Endothelial cell (in vitro differentiated cells): Measurements from ENCODE around the gene TUBG1. TPM values are rescaled to one million over a fixed set of nuclear protein-coding genes. Genes with fewer than 3 reads are reported as not detected.
"Not testable (repeated sequence)": the region's sequence is repeated elsewhere in the genome, so short reads cannot be mapped to it uniquely, and the experiment has no call there.

Experiments used
- DNase-seq: peaks from one replicate; pipeline ENCODE4 v3.0.0; 2021; ENCODE audit warnings: low spot score
- H3K27ac Mint-ChIP-seq: one replicate; pipeline ENCODE4 v1.8.0; 2021; ENCODE audit warnings: mixed read lengths, inconsistent platforms; ENCODE audit not compliant: unreplicated experiment
- H3K27me3 Mint-ChIP-seq: one replicate; pipeline ENCODE4 v1.8.0; 2021; ENCODE audit warnings: mild to moderate bottlenecking, moderate library complexity, mixed read lengths, inconsistent platforms; ENCODE audit not compliant: unreplicated experiment
- H3K36me3 Mint-ChIP-seq: one replicate; pipeline ENCODE4 v1.8.0; 2021; ENCODE audit warnings: mild to moderate bottlenecking, low read depth, mixed read lengths, inconsistent platforms; ENCODE audit not compliant: unreplicated experiment
- H3K4me1 Mint-ChIP-seq: one replicate; pipeline ENCODE4 v1.8.0; 2021; ENCODE audit warnings: mild to moderate bottlenecking, mixed read lengths, inconsistent platforms; ENCODE audit not compliant: unreplicated experiment
- H3K4me3 Mint-ChIP-seq: one replicate; pipeline ENCODE4 v1.8.0; 2021; ENCODE audit warnings: mild to moderate bottlenecking, mixed read lengths, inconsistent platforms; ENCODE audit not compliant: unreplicated experiment
- H3K9me3 Mint-ChIP-seq: one replicate; pipeline ENCODE4 v1.8.0; 2021; ENCODE audit warnings: mixed read lengths, inconsistent platforms; ENCODE audit not compliant: unreplicated experiment
- CTCF ChIP-seq: fragments of 200-600 bp; sonication (generic); IDR thresholded peaks from one replicate; pipeline ENCODE4 v1.5.0; 2021; ENCODE audit warnings: antibody characterized with exemption; ENCODE audit not compliant: unreplicated experiment
- total RNA-seq: library from RNA; stranded (reverse); fragmentation: NEBNext Ultra II Directional; extraction: Animal tissue kit (Norgen Biotek cat#: 25700); gene quantifications from one replicate; pipeline ENCODE4 v1.2.1, GENCODE V29; 2021; ENCODE audit not compliant: unreplicated experiment

Gene TUBG1
- total RNA-seq, 1 donor from 2014 or later: 54.5 TPM

GRCh38 chr17:42613699-42614295, 4.3 kb downstream of the TUBG1 start:
- Mint-ChIP-seq H3K27me3 (no peaks in the 10 kb centered on the region), H3K9me3 (no peaks in the 10 kb centered on the region), H3K27ac (peak overlapping the region; percentile 72), H3K36me3 (peaks cover 25% of the 10 kb centered on the region), H3K4me3 (peak overlapping the region; percentile 73), H3K4me1 (peaks cover 3% of the 10 kb centered on the region)
- DNase-seq: no peak
- no peak for TF ChIP-seq CTCF

- no peak for TF ChIP-seq CTCF
Observed at GRCh38 chr17:42617956-42618431, 8.5 kb downstream of the TUBG1 start.

GRCh38 chr17:42618442-42619150, 9.1 kb downstream of the TUBG1 start:
- H3K4me1 Mint-ChIP-seq: no peaks in the 10 kb centered on the region

More at GRCh38 chr17:42617956-42618431, 8.5 kb downstream of the TUBG1 start:
- H3K4me1 Mint-ChIP-seq: no peaks in the 10 kb centered on the region
- DNase-seq: no peak
- peaks cover 1% of the 10 kb centered on the region for H3K27me3 Mint-ChIP-seq
- no peak overlapping the region for H3K4me3 Mint-ChIP-seq
- H3K27ac Mint-ChIP-seq: no peak overlapping the region
- peaks cover 24% of the 10 kb centered on the region for H3K36me3 Mint-ChIP-seq
- H3K9me3 Mint-ChIP-seq: no peaks in the 10 kb centered on the region

GRCh38 chr17:42621987-42622386, 12.5 kb downstream of the TUBG1 start:
- H3K4me1 Mint-ChIP-seq, H3K36me3 Mint-ChIP-seq: not testable (repeated sequence)

More at GRCh38 chr17:42618442-42619150, 9.1 kb downstream of the TUBG1 start:
- H3K36me3 Mint-ChIP-seq: peaks cover 22% of the 10 kb centered on the region
- no peak for TF ChIP-seq CTCF
- DNase-seq: peak; percentile 12
- H3K27ac Mint-ChIP-seq: no peak overlapping the region
- H3K27me3 Mint-ChIP-seq: peaks cover 1% of the 10 kb centered on the region
- H3K9me3 Mint-ChIP-seq: no peaks in the 10 kb centered on the region
- no peak overlapping the region for H3K4me3 Mint-ChIP-seq

GRCh38 chr17:42623271-42623670, 13.8 kb downstream of the TUBG1 start:
- Mint-ChIP-seq H3K36me3 (no peaks in the 10 kb centered on the region), H3K9me3 (no peaks in the 10 kb centered on the region), H3K27me3 (peaks cover 6% of the 10 kb centered on the region)

More at GRCh38 chr17:42621987-42622386, 12.5 kb downstream of the TUBG1 start:
- DNase-seq, H3K4me3 Mint-ChIP-seq, H3K27ac Mint-ChIP-seq, H3K27me3 Mint-ChIP-seq, H3K9me3 Mint-ChIP-seq: not testable (repeated sequence)

More at GRCh38 chr17:42623271-42623670, 13.8 kb downstream of the TUBG1 start:
- Mint-ChIP-seq H3K27ac (no peak overlapping the region), H3K4me3 (no peak overlapping the region), H3K4me1 (no peaks in the 10 kb centered on the region)
- TF ChIP-seq CTCF: no peak
- DNase-seq: no peak
